ENCODE measurements around the gene MMP8.
"Not testable (repeated sequence)": the region's sequence is repeated elsewhere in the genome, so short reads cannot be mapped to it uniquely, and the experiment has no call there.

Gene MMP8

DNA sequence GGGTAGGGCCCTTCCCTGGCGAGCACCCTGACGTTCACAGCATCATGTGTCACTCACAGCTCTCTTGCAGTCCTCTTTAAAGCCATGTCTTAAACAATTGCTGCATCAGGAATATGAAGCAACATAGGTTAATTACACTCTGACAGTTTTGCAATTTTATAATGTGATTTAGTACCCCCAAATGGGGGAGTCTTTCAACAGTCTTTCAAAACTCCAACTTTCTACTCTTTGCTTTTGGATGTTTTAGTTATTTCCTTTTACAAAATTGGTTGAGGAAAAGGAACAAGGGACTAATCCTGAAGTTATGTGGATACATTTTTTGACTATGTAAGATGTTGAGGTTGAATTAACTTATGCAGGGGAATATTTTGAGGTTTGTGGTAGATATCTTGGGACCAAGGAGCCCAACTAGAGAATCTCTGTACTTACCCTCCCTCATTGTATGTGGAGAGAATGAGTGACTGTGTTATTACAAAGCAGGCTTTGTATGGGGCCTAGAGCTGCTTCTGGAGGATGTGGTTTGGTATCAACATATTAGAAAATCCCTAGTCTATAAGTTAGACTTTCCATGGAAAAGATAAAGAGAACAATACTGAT lies at the start of gene MMP8:
TSS of gene MMP8 (minus strand) at position 51 of the 597 bp plus-strand sequence. CDS start 99 bp downstream, outside the sequence.
- no peak for DNase-seq

- DNase-seq: no peak
Observed at GRCh38 chr11:102773386-102773785, 48.6 kb upstream of the MMP8 start.

DNA sequence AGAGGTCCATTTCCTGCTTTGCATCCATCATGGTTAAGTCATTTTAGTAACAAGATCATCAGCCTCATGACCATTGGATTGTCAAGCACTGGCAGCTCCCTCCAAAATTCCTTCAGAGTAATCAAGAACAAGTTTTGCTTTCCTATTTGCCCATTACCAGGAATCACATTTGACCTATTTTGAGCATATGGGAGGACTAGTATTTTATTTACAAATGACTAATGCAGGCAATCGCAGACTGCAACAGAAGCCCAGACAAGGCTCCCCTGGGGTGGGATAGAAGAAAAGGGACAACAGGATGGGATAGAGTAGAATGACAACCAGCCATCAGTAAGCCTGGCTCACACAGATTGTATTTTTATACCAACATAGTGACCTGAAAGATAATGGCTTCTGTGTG lies 46.6 kb upstream of the MMP8 start:
- DNase-seq: no peak

- DNase-seq: no peak
Observed at GRCh38 chr11:102770191-102770590, 45.4 kb upstream of the MMP8 start.

GRCh38 chr11:102767800-102768199 lies 43.0 kb upstream of the MMP8 start:
- no peak for DNase-seq

DNA sequence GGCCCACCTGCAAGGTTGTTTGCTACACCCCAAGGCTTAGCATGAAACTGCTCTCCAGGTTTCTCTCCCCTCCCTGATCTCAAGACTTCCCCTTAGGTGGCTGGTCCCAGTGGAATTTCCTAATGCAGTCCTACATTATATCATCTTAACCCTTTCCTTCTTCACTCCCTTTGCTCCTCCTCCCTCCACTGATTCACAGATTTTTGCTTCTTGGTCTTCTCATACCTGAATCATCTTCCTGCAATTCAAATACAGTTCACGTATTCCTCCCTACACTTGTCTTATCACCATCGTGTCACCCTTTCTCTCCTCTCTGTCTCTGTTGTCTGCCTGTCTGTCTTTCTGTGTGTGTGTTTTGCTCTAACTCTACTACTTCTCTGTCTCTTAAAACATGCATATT lies 38.7 kb upstream of the MMP8 start:
- no peak for DNase-seq

DNA sequence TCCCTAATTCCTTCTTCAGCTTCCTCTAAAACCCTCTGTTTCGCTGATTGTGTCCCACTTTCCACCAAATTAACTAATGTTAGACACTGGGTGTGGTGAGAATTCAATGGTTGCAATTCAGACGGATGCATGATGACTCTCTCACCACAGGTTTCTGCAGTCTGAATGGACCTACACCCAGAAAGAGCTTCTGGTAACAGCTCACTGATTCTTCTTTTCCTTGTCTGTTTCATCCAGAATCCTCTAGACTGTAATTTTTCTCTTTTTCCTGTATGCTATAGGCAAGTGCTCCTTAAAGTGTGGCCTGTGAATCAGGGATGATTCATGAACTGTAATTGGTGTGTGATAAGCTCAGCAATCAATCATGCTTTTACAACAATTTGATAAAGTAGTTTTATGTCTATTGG lies 37.6 kb upstream of the MMP8 start:
- DNase-seq: no peak

GRCh38 chr11:102761646-102762238 lies 37.0 kb upstream of the MMP8 start:
- DNase-seq: no peak

GRCh38 chr11:102760344-102761035 lies 35.7 kb upstream of the MMP8 start:
- DNase-seq: no peak

DNA sequence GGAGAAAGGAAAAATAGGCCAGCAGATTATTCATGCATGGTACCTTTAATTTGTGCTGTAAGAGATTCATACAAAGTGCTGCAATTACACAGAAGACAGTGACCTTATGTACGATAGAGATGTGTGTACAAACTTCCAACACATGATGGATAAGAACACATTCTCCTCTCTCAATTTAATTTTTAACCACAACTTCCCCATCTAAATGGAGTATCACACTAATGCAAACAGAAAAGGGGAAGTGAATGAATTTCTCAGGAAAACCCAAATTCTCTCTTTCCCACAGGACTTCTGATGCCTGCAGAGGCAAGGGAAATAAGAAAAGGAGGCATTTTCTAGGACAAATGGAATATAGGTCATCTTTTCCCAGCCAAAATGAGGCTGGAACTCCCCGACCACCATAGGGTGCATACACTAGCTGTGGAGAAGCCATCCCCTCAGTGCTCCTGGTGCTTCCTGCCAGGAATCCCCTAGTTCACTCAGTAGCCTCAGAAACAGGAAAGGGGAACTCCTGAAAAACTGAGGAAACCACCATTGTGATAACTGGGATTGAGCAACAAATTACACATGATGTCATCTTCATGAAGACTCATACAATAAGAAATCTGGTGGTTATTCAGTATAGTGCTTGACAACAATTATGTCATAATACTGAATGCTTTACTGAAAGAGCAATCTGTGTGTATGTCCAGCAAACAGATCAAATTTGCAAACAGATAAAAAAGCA lies 33.2 kb upstream of the MMP8 start:
- no peak for DNase-seq

GRCh38 chr11:102753267-102753666 lies 28.5 kb upstream of the MMP8 start:
- DNase-seq: no peak

GRCh38 chr11:102751673-102752072 lies 26.9 kb upstream of the MMP8 start:
- no peak for DNase-seq

GRCh38 chr11:102749101-102749722 lies 24.5 kb upstream of the MMP8 start:
- no peak for DNase-seq

DNA sequence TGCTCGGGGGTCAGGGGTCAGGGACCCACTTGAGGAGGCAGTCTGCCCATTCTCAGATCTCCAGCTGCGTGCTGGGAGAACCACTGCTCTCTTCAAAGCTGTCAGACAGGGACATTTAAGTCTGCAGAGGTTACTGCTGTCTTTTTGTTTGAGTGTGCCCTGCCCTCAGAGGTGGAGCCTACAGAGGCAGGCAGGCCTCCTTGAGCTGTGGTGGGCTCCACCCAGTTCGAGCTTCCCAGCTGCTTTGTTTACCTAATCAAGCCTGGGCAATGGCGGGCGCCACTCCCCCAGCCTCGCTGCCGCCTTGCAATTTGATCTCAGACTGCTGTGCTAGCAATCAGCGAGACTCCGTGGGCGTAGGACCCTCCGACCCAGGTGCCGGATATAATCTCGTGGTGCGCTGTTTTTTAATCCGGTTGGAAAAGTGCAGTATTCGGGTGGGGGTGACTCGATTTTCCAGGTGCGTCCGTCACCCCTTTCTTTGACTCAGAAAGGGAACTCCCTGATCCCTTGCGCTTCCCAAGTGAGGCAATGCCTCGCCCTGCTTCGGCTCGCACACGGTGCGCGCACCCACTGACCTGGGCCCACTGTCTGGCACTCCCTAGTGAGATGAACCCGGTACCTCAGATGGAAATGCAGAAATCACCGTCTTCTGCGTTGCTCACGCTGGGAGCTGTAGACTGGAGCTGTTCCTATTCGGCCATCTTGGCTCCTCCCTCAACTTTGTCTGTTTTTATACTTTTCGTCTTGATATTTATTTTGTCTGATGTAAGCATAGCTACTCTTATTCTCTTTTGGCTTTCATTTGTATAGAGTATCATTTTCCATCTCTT lies 22.2 kb upstream of the MMP8 start:
- not testable (repeated sequence) for DNase-seq

GRCh38 chr11:102734650-102735049 lies 9.9 kb upstream of the MMP8 start:
- DNase-seq: no peak

GRCh38 chr11:102733232-102733875 lies 8.6 kb upstream of the MMP8 start:
- DNase-seq: peak; percentile 55 to 68

GRCh38 chr11:102730944-102731343 lies 6.2 kb upstream of the MMP8 start:
- not testable (repeated sequence) for DNase-seq

DNA sequence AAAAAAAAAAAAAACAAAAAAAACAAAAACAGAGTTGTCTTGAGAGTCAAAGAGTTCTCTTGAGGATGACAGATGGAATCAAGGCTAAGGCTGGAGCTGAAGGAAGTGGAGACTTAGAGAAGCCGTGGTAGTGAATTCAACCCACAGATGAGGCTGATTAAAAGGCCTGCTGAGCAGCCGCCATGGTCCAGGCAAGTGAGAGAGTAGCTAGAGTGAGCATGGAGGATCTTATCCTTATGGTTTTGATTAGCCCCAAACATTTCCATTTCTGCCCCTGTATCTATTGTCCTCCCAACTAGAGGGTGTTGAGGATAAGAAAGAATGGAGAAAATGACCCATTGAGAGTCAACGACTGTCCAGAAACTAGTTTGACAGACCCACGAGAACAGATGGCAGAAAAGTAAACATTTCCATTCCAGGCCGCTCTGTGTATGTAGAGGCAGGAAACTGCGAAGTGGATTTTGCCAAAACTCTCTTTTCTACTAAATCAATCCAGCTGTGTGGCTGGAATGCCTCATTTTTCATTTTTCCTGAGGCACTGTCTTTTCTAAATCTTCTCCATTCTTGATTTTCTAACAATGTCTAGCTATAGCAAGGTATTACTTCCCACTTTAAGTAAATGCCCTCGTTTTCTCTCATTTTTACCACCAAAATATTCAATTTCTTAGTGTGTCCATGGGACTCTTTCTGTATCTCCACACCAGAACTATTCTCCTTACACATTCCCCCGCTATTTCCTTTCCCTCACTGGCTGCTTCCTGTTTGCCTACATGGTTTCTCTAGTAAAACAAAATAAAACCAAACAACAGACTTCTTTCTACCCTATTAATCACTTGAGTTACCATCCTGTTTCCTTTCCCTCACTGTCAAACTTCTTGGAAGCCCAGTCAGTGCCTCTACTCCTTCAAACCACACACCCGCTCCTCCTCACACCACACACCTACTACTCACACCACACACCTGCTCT lies 5.4 kb upstream of the MMP8 start:
- no peak for DNase-seq

DNA sequence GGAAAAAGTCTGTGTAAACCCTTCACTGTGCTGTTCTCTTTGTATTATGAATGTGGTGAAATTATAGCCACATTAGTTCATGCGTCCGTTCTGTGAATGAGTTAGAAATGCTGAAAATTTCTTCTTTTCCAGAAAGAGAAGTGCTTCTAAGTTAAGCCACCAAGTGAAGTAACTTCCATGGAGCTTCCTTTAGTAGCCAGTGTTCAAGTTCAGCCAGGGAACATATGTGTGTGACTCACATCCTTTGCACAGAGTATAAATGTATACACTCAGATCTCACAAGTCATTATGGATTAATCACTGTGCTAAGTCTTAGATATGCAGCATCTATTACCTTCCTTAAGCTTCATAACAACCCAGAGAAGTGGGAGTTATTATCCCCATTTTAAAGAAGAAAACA lies 3.1 kb upstream of the MMP8 start:
- no peak for DNase-seq

DNA sequence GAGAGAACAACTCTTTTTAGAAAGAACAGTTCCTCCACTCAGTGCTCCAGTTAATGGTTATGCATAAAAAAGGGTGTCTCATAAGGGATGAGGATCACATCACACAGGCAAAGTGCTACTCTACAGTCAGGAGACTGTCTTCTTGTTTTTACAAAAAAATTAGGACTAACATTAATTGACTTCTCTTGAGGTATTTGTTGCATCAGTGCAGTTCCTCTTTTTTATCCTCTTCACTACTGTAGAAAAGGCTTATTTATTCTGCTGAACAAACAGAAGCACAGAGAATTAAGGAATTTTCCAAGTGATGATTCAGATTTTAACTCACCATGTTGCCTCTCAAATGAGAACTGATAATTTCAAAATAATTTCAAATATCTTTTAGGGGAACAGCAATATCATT lies 1.9 kb downstream of the MMP8 start:
- no peak for DNase-seq
